OCI-LY3 (cell line): ENCODE data around the gene RBBP8NL.

Experiments used
- EZH2phosphoT487 ChIP-seq: fragments of 200-600 bp; shearing (Covaris generic); IDR thresholded peaks from 2 replicates; pipeline ENCODE4 v1.6.1; 2018; ENCODE audit warnings: antibody characterized with exemption, mixed run types, low read depth
- TF ChIP-seq, protein P1 (sequence below): fragments of 200-600, 300-600 bp; sonication (generic); IDR thresholded peaks from 2 replicates; pipeline ENCODE4 v1.5.1; 2014; ENCODE audit warnings: antibody characterized with exemption, low read length, low read depth

DNA sequence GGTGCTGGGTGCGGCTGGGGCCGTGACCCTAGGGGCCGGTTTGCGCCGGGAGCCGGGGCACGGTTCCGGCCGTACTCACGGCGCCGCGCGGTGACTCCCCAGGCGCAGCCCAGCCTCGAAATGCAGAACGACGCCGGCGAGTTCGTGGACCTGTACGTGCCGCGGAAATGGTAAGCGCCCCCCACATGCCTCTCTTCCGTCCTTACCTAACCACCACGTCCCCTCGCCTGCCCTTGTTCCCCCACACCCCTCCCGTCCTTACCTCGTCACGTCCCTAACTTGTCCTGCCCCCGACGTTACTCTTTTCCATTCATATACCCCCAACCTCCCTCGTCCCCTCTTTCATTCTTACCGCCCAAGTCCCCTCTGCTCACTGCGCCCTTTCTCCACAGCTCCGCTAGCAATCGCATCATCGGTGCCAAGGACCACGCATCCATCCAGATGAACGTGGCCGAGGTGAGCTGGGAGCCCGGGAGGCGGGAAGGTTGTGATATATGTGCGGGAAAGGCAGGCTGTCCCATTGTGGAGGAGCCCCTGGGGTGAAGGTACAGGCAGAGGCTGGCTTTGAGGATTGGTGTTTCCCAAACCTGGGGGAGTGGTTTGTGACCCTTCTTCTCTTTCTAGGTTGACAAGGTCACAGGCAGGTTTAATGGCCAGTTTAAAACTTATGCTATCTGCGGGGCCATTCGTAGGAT, 40.0 kb downstream of the RBBP8NL start:
- TF ChIP-seq, protein P1, sequence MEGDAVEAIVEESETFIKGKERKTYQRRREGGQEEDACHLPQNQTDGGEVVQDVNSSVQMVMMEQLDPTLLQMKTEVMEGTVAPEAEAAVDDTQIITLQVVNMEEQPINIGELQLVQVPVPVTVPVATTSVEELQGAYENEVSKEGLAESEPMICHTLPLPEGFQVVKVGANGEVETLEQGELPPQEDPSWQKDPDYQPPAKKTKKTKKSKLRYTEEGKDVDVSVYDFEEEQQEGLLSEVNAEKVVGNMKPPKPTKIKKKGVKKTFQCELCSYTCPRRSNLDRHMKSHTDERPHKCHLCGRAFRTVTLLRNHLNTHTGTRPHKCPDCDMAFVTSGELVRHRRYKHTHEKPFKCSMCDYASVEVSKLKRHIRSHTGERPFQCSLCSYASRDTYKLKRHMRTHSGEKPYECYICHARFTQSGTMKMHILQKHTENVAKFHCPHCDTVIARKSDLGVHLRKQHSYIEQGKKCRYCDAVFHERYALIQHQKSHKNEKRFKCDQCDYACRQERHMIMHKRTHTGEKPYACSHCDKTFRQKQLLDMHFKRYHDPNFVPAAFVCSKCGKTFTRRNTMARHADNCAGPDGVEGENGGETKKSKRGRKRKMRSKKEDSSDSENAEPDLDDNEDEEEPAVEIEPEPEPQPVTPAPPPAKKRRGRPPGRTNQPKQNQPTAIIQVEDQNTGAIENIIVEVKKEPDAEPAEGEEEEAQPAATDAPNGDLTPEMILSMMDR: no peak
- no peak for TF ChIP-seq EZH2phosphoT487
